ENCODE data around the gene MOB1B. TPM values are rescaled to one million over a fixed set of nuclear protein-coding genes. Genes with fewer than 3 reads are reported as not detected.

MOB1B gene
- polyA plus RNA-seq, 1 donor from 2014 or later: 32.9 TPM

- no peaks in the 10 kb centered on the region for H3K9me2 ChIP-seq (ENCODE audit: insufficient read depth, low read length)
- H3K27me3 ChIP-seq (ENCODE audit: insufficient read depth, low read depth, low read length): no peaks in the 10 kb centered on the region
- no peaks in the 10 kb centered on the region for H4K20me1 ChIP-seq (ENCODE audit: insufficient read depth)
- no peak overlapping the region for H3K9ac ChIP-seq (ENCODE audit: low read length)
- no peak for TF ChIP-seq POLR2AphosphoS5 (IDR thresholded peaks at IDR 0.05)
- TF ChIP-seq MXI1 (conservative IDR thresholded peaks at IDR 0.05; ENCODE audit: poor library complexity, severe bottlenecking): no peak
- no peak for TF ChIP-seq CTCF (IDR thresholded peaks at IDR 0.05; ENCODE audit: poor library complexity, severe bottlenecking)
- TF ChIP-seq REST (IDR thresholded peaks at IDR 0.05; ENCODE audit: borderline replicate concordance): no peak
- no peak for TF ChIP-seq EZH2 (IDR thresholded peaks at IDR 0.05; ENCODE audit: borderline replicate concordance, insufficient read depth, low read length, poor library complexity, severe bottlenecking)
- TF ChIP-seq RAD21 (conservative IDR thresholded peaks at IDR 0.05): no peak
- no peak for TF ChIP-seq EP300 (conservative IDR thresholded peaks at IDR 0.05; ENCODE audit: poor library complexity, severe bottlenecking)
- TF ChIP-seq TAF1 (IDR thresholded peaks at IDR 0.05; ENCODE audit: low read depth): no peak
- no peak overlapping the region for H3K27ac ChIP-seq (ENCODE audit: low read length)
- no peak overlapping the region for H3K4me3 ChIP-seq (ENCODE audit: low read length)
- H3K9me3 ChIP-seq (ENCODE audit: low read length): no peaks in the 10 kb centered on the region
- no peaks in the 10 kb centered on the region for H3K36me3 ChIP-seq (ENCODE audit: insufficient read depth, low read length)
- peaks cover 5% of the 10 kb centered on the region for H3K79me2 ChIP-seq (replicated peaks; ENCODE audit: insufficient read depth, low read length)
- H3K4me2 ChIP-seq (ENCODE audit: low read length): no peak overlapping the region
- no peak overlapping the region for H2AFZ ChIP-seq (ENCODE audit: low read depth, low read length)
- no peaks in the 10 kb centered on the region for H3F3A ChIP-seq (ENCODE audit: insufficient read depth, low read length, poor library complexity, severe bottlenecking)
Measured at GRCh38 chr4:70958681-70959080, 56.5 kb downstream of the MOB1B start.

GRCh38 chr4:70969076-70969475 lies 66.9 kb downstream of the MOB1B start:
- no peak overlapping the region for H3K4me2 ChIP-seq (ENCODE audit: low read length)
- no peak overlapping the region for H3K9ac ChIP-seq (ENCODE audit: low read length)
- H3K9me3 ChIP-seq (ENCODE audit: low read length): no peaks in the 10 kb centered on the region

More at GRCh38 chr4:70969076-70969475, 66.9 kb downstream of the MOB1B start:
- Histone ChIP-seq H3F3A (ENCODE audit: insufficient read depth, low read length, poor library complexity, severe bottlenecking) (no peaks in the 10 kb centered on the region), H4K20me1 (ENCODE audit: insufficient read depth) (no peaks in the 10 kb centered on the region), H3K27ac (ENCODE audit: low read length) (no peak overlapping the region), H3K79me2 (replicated peaks; ENCODE audit: insufficient read depth, low read length) (no peaks in the 10 kb centered on the region), H3K9me2 (ENCODE audit: insufficient read depth, low read length) (no peaks in the 10 kb centered on the region), H3K27me3 (ENCODE audit: insufficient read depth, low read depth, low read length) (no peaks in the 10 kb centered on the region), H2AFZ (ENCODE audit: low read depth, low read length) (no peak overlapping the region), H3K4me3 (ENCODE audit: low read length) (no peak overlapping the region), H3K36me3 (ENCODE audit: insufficient read depth, low read length) (no peaks in the 10 kb centered on the region)
- TF ChIP-seq EZH2 (IDR thresholded peaks at IDR 0.05; ENCODE audit: borderline replicate concordance, insufficient read depth, low read length, poor library complexity, severe bottlenecking) (no peak), CTCF (IDR thresholded peaks at IDR 0.05; ENCODE audit: poor library complexity, severe bottlenecking) (no peak), RAD21 (conservative IDR thresholded peaks at IDR 0.05) (no peak), POLR2AphosphoS5 (IDR thresholded peaks at IDR 0.05) (no peak), REST (IDR thresholded peaks at IDR 0.05; ENCODE audit: borderline replicate concordance) (no peak), TAF1 (IDR thresholded peaks at IDR 0.05; ENCODE audit: low read depth) (no peak)

Measured in neural cell (in vitro differentiated cells).